Upper lobe of left lung (tissue), 6 donors: ENCODE data around the gene F13A1. TPM values are rescaled to one million over a fixed set of nuclear protein-coding genes. Genes with fewer than 3 reads are reported as not detected.

ENCODE experiments used
- ATAC-seq, 2 donors: fragments of 200-7000 bp; cut with Tn5 transposase; one replicate each; pipeline ENCODE4 v1.9.1; 2022; ENCODE audit warnings: mild to moderate bottlenecking in 2 of 2, moderate library complexity in 2 of 2; ENCODE audit not compliant: low FRiP score in 2 of 2
- DNase-seq, 2 donors: peaks; one replicate each; pipeline ENCODE4 v3.0.0-alpha.2; 2019 to 2020
- H3K27ac ChIP-seq, 4 donors: fragments of 200-600 bp; sonication (generic); one replicate each; pipeline ENCODE4 v1.5.1; 2016 to 2019
- H3K27me3 ChIP-seq, 4 donors: fragments of 200-600 bp; sonication (generic); one replicate each; pipeline ENCODE4 v1.5.1; 2017 to 2019
- H3K36me3 ChIP-seq, 4 donors: fragments of 200-600 bp; sonication (generic); one replicate each; pipeline ENCODE4 v1.5.1; 2016 to 2019
- H3K4me1 ChIP-seq, 4 donors: fragments of 200-600 bp; sonication (generic); one replicate each; pipeline ENCODE4 v1.5.1; 2018 to 2019
- H3K4me3 ChIP-seq, 4 donors: fragments of 200-600 bp; sonication (generic); one replicate each; pipeline ENCODE4 v1.5.1; 2017 to 2019; ENCODE audit warnings: mild to moderate bottlenecking in 2 of 4, moderate library complexity in 1 of 4
- H3K9me3 ChIP-seq, 4 donors: fragments of 200-600 bp; sonication (generic); one replicate each; pipeline ENCODE4 v1.5.1; 2018 to 2019
- EP300 ChIP-seq, 4 donors: sonication (generic); formaldehyde crosslinking; IDR thresholded peaks; one replicate each; pipeline ENCODE4 v1.5.1; 2017; ENCODE audit warnings: antibody characterized with exemption in 4 of 4, control low read depth in 2 of 4
- POLR2A ChIP-seq, 4 donors: fragments of 450-650 bp; IDR thresholded peaks; one replicate each; pipeline ENCODE4 v1.5.1; 2016 to 2017; ENCODE audit warnings: antibody characterized with exemption in 4 of 4, mild to moderate bottlenecking in 2 of 4
- POLR2AphosphoS5 ChIP-seq, 2 donors: sonication (generic); formaldehyde crosslinking; IDR thresholded peaks; one replicate each; pipeline ENCODE4 v1.5.1; 2017; ENCODE audit warnings: antibody characterized with exemption in 2 of 2
- WGBS, 2 donors: methylation state at CpG; one replicate each; pipeline ENCODE4 v1.1.5; 2017 to 2018; 5-methylcytosine and 5-hydroxymethylcytosine counted together
- total RNA-seq, 6 donors: library from RNA; depleted of rRNA in 4 of 6; stranded (reverse); fragments of >200 nt in 4 of 6; gene quantifications; one replicate each; pipeline versions ENCODE4 v1.1.0 to v1.2.1, GENCODE V29; 2016 to 2021
- TF ChIP-seq, protein P1 (sequence below), 6 experiments: fragments of 450-650 bp in 4 of 6; fragments of 200-600 bp in 2 of 6; sonication (generic) in 2 of 6; IDR thresholded peaks; one replicate each; pipeline ENCODE4 v1.5.1; 2016 to 2019; ENCODE audit warnings: antibody characterized with exemption in 6 of 6
- donor health status: DM: no; HTN: no; CAD: no; lungs with moderate emphysema.
- donor health status: DM: no; HTN: yes; CAD: no; lungs with severe emphysema.

F13A1 gene
- total RNA-seq, 6 donors from 2014 or later, result 7.3 to 146 (median 39.2) TPM

DNA sequence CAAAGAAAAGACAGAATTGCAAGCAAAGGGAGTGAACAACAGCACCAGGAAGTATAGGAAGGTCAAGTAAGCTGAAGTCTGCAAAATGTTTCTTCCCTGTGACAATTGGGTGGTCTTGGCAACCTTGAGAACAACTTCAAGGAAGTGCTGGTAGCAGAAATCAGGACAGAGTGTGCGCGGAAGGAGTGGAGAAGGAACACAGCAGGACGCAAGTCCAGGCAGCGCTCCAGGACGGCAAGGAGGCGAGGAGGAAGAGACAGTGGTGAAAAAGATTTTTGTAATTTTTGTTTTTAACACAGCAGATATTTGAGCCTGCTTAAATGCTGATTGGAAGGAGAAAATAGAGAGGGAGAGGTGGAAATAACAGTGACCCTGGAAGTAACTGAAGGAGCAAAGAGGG lies 141.7 kb downstream of the F13A1 start:
- 61 to 63% methylated on average over 6 of the region's 6 CpGs for WGBS, 2 donors
- Histone ChIP-seq H3K4me3 (no peak overlapping the region), H3K9me3 (no peaks in the 10 kb centered on the region), H3K27ac (no peak overlapping the region), H3K4me1 (no peaks in the 10 kb centered on the region), H3K27me3 (no peaks in the 10 kb centered on the region), H3K36me3 (no peaks in the 10 kb centered on the region)
- TF ChIP-seq EP300 (IDR thresholded peaks at IDR 0.05) (no peak), POLR2A (IDR thresholded peaks at IDR 0.05) (no peak), POLR2AphosphoS5 (IDR thresholded peaks at IDR 0.05) (no peak)
- TF ChIP-seq, protein P1, sequence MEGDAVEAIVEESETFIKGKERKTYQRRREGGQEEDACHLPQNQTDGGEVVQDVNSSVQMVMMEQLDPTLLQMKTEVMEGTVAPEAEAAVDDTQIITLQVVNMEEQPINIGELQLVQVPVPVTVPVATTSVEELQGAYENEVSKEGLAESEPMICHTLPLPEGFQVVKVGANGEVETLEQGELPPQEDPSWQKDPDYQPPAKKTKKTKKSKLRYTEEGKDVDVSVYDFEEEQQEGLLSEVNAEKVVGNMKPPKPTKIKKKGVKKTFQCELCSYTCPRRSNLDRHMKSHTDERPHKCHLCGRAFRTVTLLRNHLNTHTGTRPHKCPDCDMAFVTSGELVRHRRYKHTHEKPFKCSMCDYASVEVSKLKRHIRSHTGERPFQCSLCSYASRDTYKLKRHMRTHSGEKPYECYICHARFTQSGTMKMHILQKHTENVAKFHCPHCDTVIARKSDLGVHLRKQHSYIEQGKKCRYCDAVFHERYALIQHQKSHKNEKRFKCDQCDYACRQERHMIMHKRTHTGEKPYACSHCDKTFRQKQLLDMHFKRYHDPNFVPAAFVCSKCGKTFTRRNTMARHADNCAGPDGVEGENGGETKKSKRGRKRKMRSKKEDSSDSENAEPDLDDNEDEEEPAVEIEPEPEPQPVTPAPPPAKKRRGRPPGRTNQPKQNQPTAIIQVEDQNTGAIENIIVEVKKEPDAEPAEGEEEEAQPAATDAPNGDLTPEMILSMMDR (IDR thresholded peaks at IDR 0.05), result no peak
- ATAC-seq (no peak), DNase-seq (no peak)

DNA sequence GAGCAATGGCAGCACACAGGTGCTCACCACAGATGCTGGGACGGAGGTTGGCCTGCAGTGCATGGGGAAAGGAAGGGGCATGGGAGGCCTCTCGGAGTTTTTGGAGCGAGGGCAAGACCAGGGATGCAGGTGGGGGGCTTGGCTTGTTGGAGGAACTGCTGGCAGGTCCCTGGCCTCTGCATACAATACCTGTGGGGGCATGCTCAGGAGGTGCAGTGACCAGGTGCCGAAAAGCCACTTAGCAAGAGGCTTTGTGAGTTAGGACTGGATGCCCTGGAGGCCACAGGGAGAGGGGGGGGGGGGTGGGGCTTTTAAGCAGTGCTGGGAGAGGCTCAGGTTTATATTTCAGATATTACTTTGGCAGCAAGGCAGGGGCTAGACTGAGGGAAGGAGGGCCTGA lies 142.7 kb downstream of the F13A1 start:
- no peak for DNase-seq
- H3K4me3 ChIP-seq, result no peak overlapping the region
- no peaks in the 10 kb centered on the region for H3K9me3 ChIP-seq
- no peaks in the 10 kb centered on the region for H3K27me3 ChIP-seq
- H3K27ac ChIP-seq, result no peak overlapping the region
- 90 to 93% methylated on average over 4 of the region's 4 CpGs for WGBS, 2 donors
- no peaks in the 10 kb centered on the region for H3K4me1 ChIP-seq
- ATAC-seq, result no peak
- TF ChIP-seq EP300 (IDR thresholded peaks at IDR 0.05), result no peak
- TF ChIP-seq, protein P1 (IDR thresholded peaks at IDR 0.05), result no peak
- TF ChIP-seq POLR2A (IDR thresholded peaks at IDR 0.05), result no peak
- TF ChIP-seq POLR2AphosphoS5 (IDR thresholded peaks at IDR 0.05), result no peak
- no peaks in the 10 kb centered on the region for H3K36me3 ChIP-seq

DNA sequence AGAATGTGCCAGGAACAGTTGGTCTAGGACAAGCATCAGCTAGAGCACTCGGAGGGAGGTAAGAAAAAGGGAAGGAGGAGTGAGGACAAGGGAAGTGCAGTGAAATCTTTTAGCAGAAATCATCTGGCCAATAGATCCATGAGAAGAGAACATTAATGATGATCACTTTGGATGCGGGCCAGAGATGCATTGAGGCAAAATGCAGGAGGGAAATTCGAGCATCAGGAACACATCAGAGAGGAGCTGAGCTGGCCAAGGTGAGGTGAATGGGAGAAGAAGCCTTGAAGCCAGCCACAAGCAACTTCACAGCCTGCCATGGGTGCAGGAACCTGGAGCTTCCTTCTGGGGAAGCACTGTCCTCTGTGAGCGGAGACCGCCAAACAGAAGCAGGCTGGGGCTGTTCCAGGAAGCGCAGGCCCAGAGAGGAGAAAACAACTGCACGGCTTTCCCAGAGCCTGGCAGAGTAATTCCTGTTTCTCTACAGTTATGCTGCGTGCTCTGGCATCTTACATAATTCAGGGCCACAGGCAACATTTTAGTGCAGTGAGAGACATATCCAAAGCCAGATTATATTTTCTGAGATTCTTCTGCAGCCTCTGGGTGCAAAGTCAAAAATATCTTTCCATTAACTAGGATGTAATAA lies 143.8 kb downstream of the F13A1 start:
- Histone ChIP-seq H3K36me3 (no peaks in the 10 kb centered on the region), H3K27me3 (no peaks in the 10 kb centered on the region), H3K4me3 (no peak overlapping the region), H3K27ac (no peak overlapping the region), H3K9me3 (no peaks in the 10 kb centered on the region), H3K4me1 (no peaks in the 10 kb centered on the region)
- DNase-seq (no peak), ATAC-seq (no peak)
- 59 to 61% methylated on average over 8 of the region's 8 CpGs for WGBS, 2 donors
- TF ChIP-seq POLR2AphosphoS5 (IDR thresholded peaks at IDR 0.05) (no peak), POLR2A (IDR thresholded peaks at IDR 0.05) (no peak), EP300 (IDR thresholded peaks at IDR 0.05) (no peak)
- TF ChIP-seq, protein P1 (IDR thresholded peaks at IDR 0.05), result no peak

DNA sequence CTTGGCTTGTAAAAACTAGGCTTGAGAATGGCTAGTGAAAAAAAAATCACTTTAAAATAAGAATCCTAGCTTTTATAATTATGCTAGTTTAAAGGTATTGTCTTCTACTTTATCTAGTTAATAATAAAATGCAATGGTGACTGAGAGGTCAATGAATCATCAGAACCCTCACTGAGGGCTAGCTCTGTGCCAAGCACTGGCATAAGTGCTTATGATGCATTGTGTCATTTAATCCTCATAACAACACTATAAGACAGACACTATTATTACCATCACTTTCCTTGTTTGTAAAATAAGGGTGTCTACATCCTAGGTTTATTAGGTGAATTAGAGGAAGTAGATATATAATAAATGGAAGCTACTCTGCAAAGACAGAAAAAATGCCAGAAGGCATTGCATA lies 144.3 kb downstream of the F13A1 start:
- H3K9me3 ChIP-seq, result no peaks in the 10 kb centered on the region
- DNase-seq (no peak), ATAC-seq (no peak)
- no peak overlapping the region for H3K27ac ChIP-seq
- no peaks in the 10 kb centered on the region for H3K27me3 ChIP-seq
- no peaks in the 10 kb centered on the region for H3K36me3 ChIP-seq
- H3K4me1 ChIP-seq, result no peaks in the 10 kb centered on the region
- TF ChIP-seq EP300 (IDR thresholded peaks at IDR 0.05) (no peak), POLR2A (IDR thresholded peaks at IDR 0.05) (no peak), POLR2AphosphoS5 (IDR thresholded peaks at IDR 0.05) (no peak)
- TF ChIP-seq, protein P1 (IDR thresholded peaks at IDR 0.05), result no peak
- H3K4me3 ChIP-seq, result no peak overlapping the region

DNA sequence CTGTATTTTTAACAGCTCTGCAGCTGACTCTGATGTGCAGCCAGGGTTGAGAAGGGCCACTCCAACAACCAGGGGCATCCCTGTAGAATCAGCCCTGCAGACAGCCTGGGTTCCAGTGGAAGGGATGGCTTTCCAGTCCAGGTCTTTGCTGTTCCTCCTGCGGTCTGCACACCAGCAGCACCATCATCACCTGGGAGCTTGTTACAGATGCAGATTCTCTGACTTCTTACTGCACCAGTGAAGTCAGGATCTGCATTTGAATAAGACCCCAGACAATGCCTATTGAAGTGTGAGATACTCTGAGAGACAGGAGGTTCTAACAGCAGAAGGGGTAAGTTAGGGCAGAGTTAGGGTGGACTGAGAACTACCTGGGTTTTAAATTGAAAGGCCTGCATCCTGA lies 151.3 kb downstream of the F13A1 start:
- no peak for DNase-seq
- H3K27ac ChIP-seq, result no peak overlapping the region
- no peak for ATAC-seq
- H3K9me3 ChIP-seq, result no peaks in the 10 kb centered on the region
- H3K4me3 ChIP-seq, result no peak overlapping the region
- TF ChIP-seq, protein P1 (IDR thresholded peaks at IDR 0.05), result no peak
- TF ChIP-seq POLR2A (IDR thresholded peaks at IDR 0.05) (no peak), POLR2AphosphoS5 (IDR thresholded peaks at IDR 0.05) (no peak), EP300 (IDR thresholded peaks at IDR 0.05) (no peak)
- no peaks in the 10 kb centered on the region for H3K27me3 ChIP-seq
- H3K36me3 ChIP-seq, result no peaks in the 10 kb centered on the region
- 70% methylated on average over 1 of the region's 1 CpG; no CpG with 5 or more reads in 1 of the 2 donors for WGBS, 2 donors
- H3K4me1 ChIP-seq, result no peaks in the 10 kb centered on the region
